C4-2B (cell line): Measurements from ENCODE around the gene CRPPA.
"Not testable (repeated sequence)": the region's sequence is repeated elsewhere in the genome, so short reads cannot be mapped to it uniquely, and the experiment has no call there.

Source experiments
- H3K27ac ChIP-seq: fragments of 450-650 bp; 2 replicates; pipeline ENCODE4 v1.5.1; 2017
- ZFX ChIP-seq: fragments of 450-650 bp; IDR thresholded peaks from 2 replicates; pipeline ENCODE4 v1.6.1; 2017
- TF ChIP-seq, protein P1 (sequence below): fragments of 450-650 bp; conservative IDR thresholded peaks from 2 replicates; pipeline ENCODE4 v1.5.1; 2017; ENCODE audit warnings: mild to moderate bottlenecking

The CRPPA gene

DNA sequence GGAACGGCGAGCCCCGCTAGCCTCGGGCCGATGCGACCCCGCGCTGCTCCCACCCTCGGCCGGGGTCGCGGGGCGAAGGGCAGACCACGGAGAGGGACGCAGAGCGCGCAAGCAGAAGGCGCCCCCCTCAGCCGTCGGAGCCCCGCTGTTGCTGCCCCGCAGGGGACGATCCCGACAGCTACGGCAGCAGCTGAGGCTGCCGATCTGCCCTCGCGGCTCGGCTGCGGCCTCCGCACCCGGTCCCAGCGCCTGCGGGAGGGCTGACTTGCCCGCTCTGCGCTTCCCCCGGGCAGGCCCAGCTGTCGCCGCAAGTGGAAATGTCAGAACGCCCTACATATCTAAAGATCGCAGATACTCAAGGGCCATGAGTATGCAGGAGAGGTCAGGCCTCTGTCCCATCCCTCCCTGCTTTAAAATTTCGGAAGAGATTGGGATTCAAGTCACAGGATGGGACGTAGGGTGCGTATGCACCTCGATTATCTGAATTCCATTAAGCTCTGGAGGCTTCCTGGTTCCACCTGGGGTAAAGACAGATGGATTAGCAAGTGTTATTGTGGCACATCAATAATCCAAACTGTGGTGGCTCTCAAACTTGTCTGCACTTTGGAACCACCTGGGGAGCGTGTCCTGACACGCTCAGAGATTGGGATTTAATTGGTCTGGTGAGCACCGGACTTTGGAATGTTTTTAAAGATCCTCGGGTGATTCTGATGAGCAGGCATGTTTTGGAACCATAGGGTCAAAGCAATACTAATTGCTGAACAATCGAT lies at the start of gene CRPPA:
Gene CRPPA, minus strand, starts transcription at position 206 of the 770 bp plus-strand sequence. CDS start 216 bp downstream, outside the sequence.
- no peak within 1 kb of the TSS for H3K27ac ChIP-seq
- no peak for TF ChIP-seq ZFX
- TF ChIP-seq, protein P1, sequence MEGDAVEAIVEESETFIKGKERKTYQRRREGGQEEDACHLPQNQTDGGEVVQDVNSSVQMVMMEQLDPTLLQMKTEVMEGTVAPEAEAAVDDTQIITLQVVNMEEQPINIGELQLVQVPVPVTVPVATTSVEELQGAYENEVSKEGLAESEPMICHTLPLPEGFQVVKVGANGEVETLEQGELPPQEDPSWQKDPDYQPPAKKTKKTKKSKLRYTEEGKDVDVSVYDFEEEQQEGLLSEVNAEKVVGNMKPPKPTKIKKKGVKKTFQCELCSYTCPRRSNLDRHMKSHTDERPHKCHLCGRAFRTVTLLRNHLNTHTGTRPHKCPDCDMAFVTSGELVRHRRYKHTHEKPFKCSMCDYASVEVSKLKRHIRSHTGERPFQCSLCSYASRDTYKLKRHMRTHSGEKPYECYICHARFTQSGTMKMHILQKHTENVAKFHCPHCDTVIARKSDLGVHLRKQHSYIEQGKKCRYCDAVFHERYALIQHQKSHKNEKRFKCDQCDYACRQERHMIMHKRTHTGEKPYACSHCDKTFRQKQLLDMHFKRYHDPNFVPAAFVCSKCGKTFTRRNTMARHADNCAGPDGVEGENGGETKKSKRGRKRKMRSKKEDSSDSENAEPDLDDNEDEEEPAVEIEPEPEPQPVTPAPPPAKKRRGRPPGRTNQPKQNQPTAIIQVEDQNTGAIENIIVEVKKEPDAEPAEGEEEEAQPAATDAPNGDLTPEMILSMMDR: no peak

GRCh38 chr7:16465469-16466361 lies 44.4 kb upstream of the CRPPA start, which contains the start of gene SOSTDC1:
Gene SOSTDC1, minus strand, starts transcription at chr7:16465738. Its CDS starts 70 bp downstream, at chr7:16465668.
- H3K27ac ChIP-seq: no peak within 1 kb of the TSS
- TF ChIP-seq, protein P1: no peak
- no peak for TF ChIP-seq ZFX

GRCh38 chr7:16463949-16464715 lies 42.8 kb upstream of the CRPPA start:
- TF ChIP-seq, protein P1: no peak
- TF ChIP-seq ZFX: no peak
- H3K27ac ChIP-seq: no peak overlapping the region

- TF ChIP-seq, protein P1: no peak
- no peak for TF ChIP-seq ZFX
- no peak overlapping the region for H3K27ac ChIP-seq
Observed at GRCh38 chr7:16463520-16463919, 42.2 kb upstream of the CRPPA start.

DNA sequence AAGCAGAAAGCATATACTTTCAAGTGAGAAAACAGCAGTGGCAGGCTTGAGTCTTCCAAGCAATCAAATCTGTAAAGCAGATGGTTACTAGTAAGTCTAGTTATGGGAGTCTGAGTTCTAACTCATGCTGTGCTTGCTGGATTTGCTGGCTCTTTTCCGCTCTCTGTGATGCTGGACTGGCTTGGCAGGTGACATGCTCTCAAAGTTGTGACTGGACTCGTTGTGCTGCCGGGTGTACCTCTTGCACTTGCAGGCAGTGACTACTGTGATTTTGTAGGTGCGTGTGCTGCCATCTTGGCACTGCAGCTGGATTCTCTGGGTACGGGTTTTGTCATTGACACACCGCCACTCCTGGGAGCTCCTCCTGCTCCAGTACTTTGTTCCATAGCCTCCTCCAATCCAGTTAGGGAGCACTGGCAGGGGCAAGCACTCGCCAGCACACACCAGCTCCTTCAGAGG lies 41.1 kb upstream of the CRPPA start:
- no peak for TF ChIP-seq ZFX
- TF ChIP-seq, protein P1: no peak
- no peak overlapping the region for H3K27ac ChIP-seq

DNA sequence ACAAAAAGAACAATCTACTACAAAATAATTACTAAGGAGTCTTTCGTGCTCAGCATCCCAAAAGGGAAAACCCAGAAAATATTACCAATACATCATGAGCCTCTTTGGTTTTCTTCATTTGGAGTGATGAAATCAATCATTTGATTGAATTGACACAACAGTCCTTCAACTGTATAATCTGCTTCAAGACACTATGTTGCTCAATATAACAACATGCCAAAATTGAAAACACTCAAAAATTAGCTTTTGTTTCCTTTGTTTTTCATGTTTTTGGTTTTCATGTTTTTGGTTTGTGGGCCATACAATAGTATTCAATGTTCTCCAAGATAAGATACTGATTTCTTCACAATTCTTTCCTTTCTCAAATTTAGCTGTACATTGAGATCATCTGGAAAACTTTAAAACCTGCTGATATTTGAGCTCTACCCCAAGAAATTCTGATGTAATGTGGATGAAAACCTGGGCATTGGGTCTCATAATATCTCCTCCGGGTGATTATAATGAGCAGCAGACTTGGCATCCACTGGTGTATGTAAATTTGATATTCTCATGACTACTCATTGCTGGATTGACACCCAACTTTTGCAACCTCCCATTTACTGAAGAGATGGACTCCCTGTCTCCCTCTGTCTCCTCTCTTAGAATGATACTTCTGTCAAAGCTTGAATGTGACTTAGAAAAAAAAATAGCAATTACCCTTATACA lies 39.6 kb upstream of the CRPPA start:
- TF ChIP-seq ZFX: no peak
- TF ChIP-seq, protein P1: no peak
- no peak overlapping the region for H3K27ac ChIP-seq

DNA sequence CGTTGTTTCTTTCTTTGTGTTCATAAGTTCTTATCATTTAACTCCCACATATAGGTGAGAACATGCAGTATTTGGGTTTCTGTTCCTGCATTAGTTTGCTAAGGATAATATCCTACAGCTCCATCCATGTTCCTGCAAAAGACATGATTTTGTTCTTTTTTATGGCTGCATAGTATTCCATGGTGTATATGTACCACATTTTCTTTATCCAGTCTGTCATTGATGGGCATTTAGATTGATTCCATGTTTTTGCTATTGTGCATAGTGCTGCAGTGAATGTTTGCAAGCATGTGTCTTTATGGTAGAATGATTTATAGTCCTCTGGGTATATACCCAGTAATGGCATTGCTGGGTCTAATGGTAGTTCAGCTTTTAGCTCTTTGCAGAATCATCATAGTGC lies 35.0 kb upstream of the CRPPA start:
- H3K27ac ChIP-seq: not testable (repeated sequence)
